GM12891 (cell line): ENCODE results near the gene MSH2.

Experiments
- PAX5 ChIP-seq: IDR thresholded peaks from 2 replicates; pipeline ENCODE4 v1.6.1; 2011; ENCODE audit warnings: low read length, moderate library complexity, mild to moderate bottlenecking; ENCODE audit not compliant: insufficient read depth, severe bottlenecking
- POLR2A ChIP-seq: IDR thresholded peaks from 2 replicates; pipeline ENCODE4 v1.6.1; 2011; ENCODE audit warnings: low read depth, low read length, control low read depth
- POLR2AphosphoS5 ChIP-seq: IDR thresholded peaks from 2 replicates; pipeline ENCODE4 v1.6.1; 2011; ENCODE audit warnings: low read depth, low read length, control low read depth
- POU2F2 ChIP-seq: IDR thresholded peaks from 2 replicates; pipeline ENCODE4 v1.6.1; 2011; ENCODE audit warnings: low read depth, mild to moderate bottlenecking, control low read depth, low read length, moderate library complexity
- SPI1 ChIP-seq: IDR thresholded peaks from 2 replicates; pipeline ENCODE4 v1.6.1; 2011; ENCODE audit warnings: low read depth, low read length, control low read depth
- TAF1 ChIP-seq: IDR thresholded peaks from 2 replicates; pipeline ENCODE4 v1.6.1; 2011; ENCODE audit warnings: low read depth, low read length, control low read depth

GRCh38 chr2:47422560-47422959 is 19.6 kb downstream of the MSH2 start:
- TF ChIP-seq POLR2A: no peak
- TF ChIP-seq POLR2AphosphoS5: no peak
- no peak for TF ChIP-seq TAF1
- TF ChIP-seq POU2F2: no peak
- no peak for TF ChIP-seq SPI1
- no peak for TF ChIP-seq PAX5
